GM12878 (cell line): ENCODE results near the gene GOLIM4. TPM values are rescaled to one million over a fixed set of nuclear protein-coding genes. Genes with fewer than 3 reads are reported as not detected.

Experiments used
- ATAC-seq: fragments of 200-7000 bp; cut with Tn5 transposase; 3 replicates; pipeline ENCODE4 v1.9.1; 2020; ENCODE audit warnings: mild to moderate bottlenecking, moderate library complexity
- BruUV-seq: library from RNA; stranded (reverse); fragments of 400-500 nt; replicated peaks from 2 replicates; lab custom pipeline; 2021; lab: Mats Ljungman, UMichigan
- CTCF ChIA-PET: fragments of 300-600 bp; sonication (Branson Sonifier 250); formaldehyde crosslinking; extraction: SDS; loops from one replicate; lab custom pipeline; 2021; ENCODE audit warnings: inconsistent platforms; lab: Yijun Ruan, JAX
- POLR2A ChIA-PET: fragments of 350-600 bp; formaldehyde crosslinking; extraction: SDS; loops from one replicate; lab custom pipeline; 2021; ENCODE audit warnings: inconsistent platforms; lab: Charles Lee
- RAD21 ChIA-PET: fragments of 300-600 bp; sonication (Branson Sonifier 250); formaldehyde crosslinking; loops from one replicate; lab custom pipeline; 2023; ENCODE audit warnings: antibody characterized with exemption; ENCODE audit not compliant: unreplicated experiment; lab: Charles Lee
- SMC1A ChIA-PET: fragments of 300-600 bp; sonication (Branson Sonifier 250); formaldehyde crosslinking; loops from one replicate; lab custom pipeline; 2023; ENCODE audit not compliant: unreplicated experiment, uncharacterized antibody; lab: Charles Lee
- DNase-seq: peaks from one replicate; pipeline ENCODE4 v3.0.0-alpha.2; 2011; ENCODE audit warnings: low read depth, low spot score
- FAIRE-seq: peaks from 3 replicates; lab custom pipeline; 2011; peaks lifted over from hg19 to GRCh38; lab: Jason Lieb, UNC
- H2AFZ ChIP-seq: 2 replicates; pipeline ENCODE4 v1.6.0; 2011; ENCODE audit warnings: low read depth, low read length, control low read depth; ENCODE audit not compliant: control insufficient read depth
- H3K27ac ChIP-seq: 2 replicates; pipeline ENCODE4 v1.5.1; 2011; ENCODE audit warnings: control low read depth; ENCODE audit not compliant: control insufficient read depth, insufficient read depth
- H3K27me3 ChIP-seq, 2 experiments: replicated peaks in 1 of 2; 2 replicates each; pipeline versions ENCODE4 v1.6.0 to v1.6.1; 2011; ENCODE audit warnings: low read length in 1 of 2; ENCODE audit not compliant: control insufficient read depth in 2 of 2, insufficient read depth in 2 of 2
- H3K36me3 ChIP-seq, 2 experiments: 2 replicates each; pipeline ENCODE4 v1.5.1; 2011; ENCODE audit warnings: low read length in 1 of 2; ENCODE audit not compliant: control insufficient read depth in 2 of 2, insufficient read depth in 2 of 2
- H3K4me1 ChIP-seq: 2 replicates; pipeline ENCODE4 v1.6.1; 2011; ENCODE audit warnings: mild to moderate bottlenecking, low read length, moderate library complexity, mixed read lengths; ENCODE audit not compliant: control insufficient read depth, insufficient read depth
- H3K4me2 ChIP-seq: 2 replicates; pipeline ENCODE4 v1.6.0; 2011; ENCODE audit warnings: control low read depth; ENCODE audit not compliant: control insufficient read depth, insufficient read depth
- H3K4me3 ChIP-seq: fragments of 200-600 bp; sonication (generic); 2 replicates; pipeline ENCODE4 v1.5.1; 2016
- H3K79me2 ChIP-seq: 2 replicates; pipeline ENCODE4 v1.6.0; 2011; ENCODE audit warnings: low read length; ENCODE audit not compliant: control insufficient read depth, insufficient read depth
- H3K9ac ChIP-seq: 2 replicates; pipeline ENCODE4 v1.8.0; 2011; ENCODE audit warnings: low read length, control low read depth, mixed read lengths; ENCODE audit not compliant: control insufficient read depth, insufficient read depth
- H3K9me3 ChIP-seq: replicated peaks from 3 replicates; pipeline ENCODE4 v1.5.1; 2011; ENCODE audit warnings: mild to moderate bottlenecking, low read length; ENCODE audit not compliant: control insufficient read depth, insufficient read depth
- H4K20me1 ChIP-seq: 2 replicates; pipeline ENCODE4 v1.6.0; 2011; ENCODE audit not compliant: control insufficient read depth, insufficient read depth
- CBX5 ChIP-seq: sonication (generic); IDR thresholded peaks from 2 replicates; pipeline ENCODE4 v1.6.1; 2016; ENCODE audit warnings: low read depth, moderate library complexity, mild to moderate bottlenecking, inconsistent platforms
- ETV6 ChIP-seq, 2 experiments: fragments of 450-650 bp in 1 of 2; IDR thresholded peaks in 1 of 2; conservative IDR thresholded peaks in 1 of 2; 2 replicates each; pipeline ENCODE4 v1.6.1; 2014; ENCODE audit warnings: antibody characterized with exemption in 1 of 2, borderline replicate concordance in 1 of 2, low read depth in 1 of 2, mild to moderate bottlenecking in 1 of 2, moderate library complexity in 1 of 2
- HDGF ChIP-seq: fragments of 450-650 bp; IDR thresholded peaks from 2 replicates; pipeline ENCODE4 v1.6.1; 2016; ENCODE audit warnings: antibody characterized with exemption
- IKZF2 ChIP-seq, 2 experiments: fragments of 450-650 bp; IDR thresholded peaks; 2 replicates each; pipeline ENCODE4 v1.6.1; 2017; ENCODE audit warnings: mild to moderate bottlenecking in 2 of 2, moderate library complexity in 2 of 2
- JUNB ChIP-seq: IDR thresholded peaks from 2 replicates; pipeline ENCODE4 v1.6.1; 2016; ENCODE audit warnings: antibody characterized with exemption, mild to moderate bottlenecking
- MEF2A ChIP-seq: IDR thresholded peaks from 2 replicates; pipeline ENCODE4 v1.6.1; 2011; ENCODE audit warnings: low read depth, mild to moderate bottlenecking, low read length, moderate library complexity; ENCODE audit not compliant: insufficient read depth
- MEF2B ChIP-seq: fragments of 450-650 bp; IDR thresholded peaks from 2 replicates; pipeline ENCODE4 v1.6.1; 2018; ENCODE audit warnings: mild to moderate bottlenecking, moderate library complexity; ENCODE audit not compliant: partially characterized antibody, poor library complexity, severe bottlenecking
- NFYA ChIP-seq: IDR thresholded peaks from 2 replicates; pipeline ENCODE4 v1.6.1; 2011; ENCODE audit warnings: low read depth, mild to moderate bottlenecking, low read length, improper control_type of control experiment, borderline replicate concordance
- NFYB ChIP-seq: IDR thresholded peaks from 2 replicates; pipeline ENCODE4 v1.6.1; 2011; ENCODE audit warnings: low read depth, mild to moderate bottlenecking, low read length, improper control_type of control experiment, moderate library complexity; ENCODE audit not compliant: insufficient read depth
- POLR2A ChIP-seq: IDR thresholded peaks from 2 replicates; pipeline ENCODE4 v1.6.1; 2011; ENCODE audit warnings: low read depth, mild to moderate bottlenecking, low read length
- POLR2AphosphoS2 ChIP-seq: IDR thresholded peaks from 2 replicates; pipeline ENCODE4 v1.6.1; 2011; ENCODE audit warnings: low read depth, mild to moderate bottlenecking, low read length, improper control_type of control experiment, moderate library complexity
- RAD51 ChIP-seq: fragments of 450-650 bp; IDR thresholded peaks from 2 replicates; pipeline ENCODE4 v1.6.1; 2016; ENCODE audit warnings: moderate library complexity, mild to moderate bottlenecking, inconsistent platforms
- RBBP5 ChIP-seq: fragments of 200-600 bp; sonication (generic); conservative IDR thresholded peaks from 2 replicates; pipeline ENCODE4 v1.6.1; 2016
- SMAD1 ChIP-seq: fragments of 450-650 bp; IDR thresholded peaks from 2 replicates; pipeline ENCODE4 v1.6.1; 2018; ENCODE audit warnings: mild to moderate bottlenecking, low read depth; ENCODE audit not compliant: partially characterized antibody
- SREBF1 ChIP-seq: IDR thresholded peaks from 2 replicates; pipeline ENCODE4 v1.6.1; 2012; ENCODE audit warnings: mild to moderate bottlenecking, low read length
- SREBF2 ChIP-seq: IDR thresholded peaks from 2 replicates; pipeline ENCODE4 v1.6.1; 2012; ENCODE audit warnings: mild to moderate bottlenecking, low read length
- TCF12 ChIP-seq: IDR thresholded peaks from 2 replicates; pipeline ENCODE4 v1.6.1; 2011; ENCODE audit warnings: low read depth, mild to moderate bottlenecking, low read length
- WRNIP1 ChIP-seq: IDR thresholded peaks from 2 replicates; pipeline ENCODE4 v1.6.1; 2011; ENCODE audit warnings: low read depth, low read length, improper control_type of control experiment, borderline replicate concordance
- ZZZ3 ChIP-seq: IDR thresholded peaks from 2 replicates; pipeline ENCODE4 v1.6.1; 2011; ENCODE audit warnings: low read depth; ENCODE audit not compliant: control insufficient read depth, insufficient read length
- WGBS: methylation state at CpG from one replicate; pipeline ENCODE4 v1.1.6; 2016; ENCODE audit warnings: low lambda C conversion rate; ENCODE audit not compliant: insufficient replicate concordance, insufficient coverage; ENCODE audit errors: missing lambda C conversion rate; 5-methylcytosine and 5-hydroxymethylcytosine counted together
- in situ Hi-C: fragments of 300-500 bp; cut with MboI; formaldehyde crosslinking; loops from 9 replicates; pipeline ENCODE4 v1.14.3; 2018; ENCODE audit warnings: mixed read lengths
- intact Hi-C: fragments of 100-400 bp; cut with micrococcal nuclease; formaldehyde crosslinking; loops from one replicate; pipeline ENCODE4 v1.14.2; 2022; ENCODE audit not compliant: unreplicated experiment
- polyA plus RNA-seq, 11 experiments: library from polyadenylated mRNA; depleted of rRNA in 4 of 11; unstranded in 6 of 11; stranded (reverse) in 5 of 11; fragments of >200 nt; fragmentation: Nextera tagmentation in 4 of 11; fragmentation: Illumina TruSeq in 1 of 11; extraction: Ambion mirVana in 4 of 11; extraction: Trizol in 1 of 11; gene quantifications; 1 replicate in 1 of 11; 2 replicates in 10 of 11; pipeline versions ENCODE4 v1.2.1 to v1.2.3, GENCODE V29; 2011 to 2016; ENCODE audit warnings: inconsistent platforms in 2 of 11, missing spikeins in 2 of 11, low read depth in 1 of 11
- total RNA-seq, 4 experiments: library from RNA; depleted of rRNA in 3 of 4; stranded (reverse); fragments of >200 nt in 3 of 4; fragmentation: Illumina TruSeq in 1 of 4; extraction: Trizol in 1 of 4; gene quantifications; 2 replicates each; pipeline versions ENCODE4 v1.2.1 to v1.2.3, GENCODE V29; 2013 to 2021
- TF ChIP-seq, protein P1 (sequence below): IDR thresholded peaks from 2 replicates; pipeline ENCODE4 v1.6.1; 2011; ENCODE audit warnings: borderline replicate concordance, low read depth, mild to moderate bottlenecking, moderate library complexity, low read length; ENCODE audit not compliant: insufficient read depth, poor library complexity, severe bottlenecking
- TF ChIP-seq, protein P2 (sequence below): IDR thresholded peaks from 2 replicates; pipeline ENCODE4 v1.6.1; 2012; ENCODE audit warnings: low read depth, low read length, improper control_type of control experiment

Gene GOLIM4
- total and polyA plus RNA-seq, 10 of the 15 experiments (the other 5 are each of a cell fraction or from before 2014, with no cell fraction given) = 11.1 to 32.4 (median 19.3) TPM

DNA sequence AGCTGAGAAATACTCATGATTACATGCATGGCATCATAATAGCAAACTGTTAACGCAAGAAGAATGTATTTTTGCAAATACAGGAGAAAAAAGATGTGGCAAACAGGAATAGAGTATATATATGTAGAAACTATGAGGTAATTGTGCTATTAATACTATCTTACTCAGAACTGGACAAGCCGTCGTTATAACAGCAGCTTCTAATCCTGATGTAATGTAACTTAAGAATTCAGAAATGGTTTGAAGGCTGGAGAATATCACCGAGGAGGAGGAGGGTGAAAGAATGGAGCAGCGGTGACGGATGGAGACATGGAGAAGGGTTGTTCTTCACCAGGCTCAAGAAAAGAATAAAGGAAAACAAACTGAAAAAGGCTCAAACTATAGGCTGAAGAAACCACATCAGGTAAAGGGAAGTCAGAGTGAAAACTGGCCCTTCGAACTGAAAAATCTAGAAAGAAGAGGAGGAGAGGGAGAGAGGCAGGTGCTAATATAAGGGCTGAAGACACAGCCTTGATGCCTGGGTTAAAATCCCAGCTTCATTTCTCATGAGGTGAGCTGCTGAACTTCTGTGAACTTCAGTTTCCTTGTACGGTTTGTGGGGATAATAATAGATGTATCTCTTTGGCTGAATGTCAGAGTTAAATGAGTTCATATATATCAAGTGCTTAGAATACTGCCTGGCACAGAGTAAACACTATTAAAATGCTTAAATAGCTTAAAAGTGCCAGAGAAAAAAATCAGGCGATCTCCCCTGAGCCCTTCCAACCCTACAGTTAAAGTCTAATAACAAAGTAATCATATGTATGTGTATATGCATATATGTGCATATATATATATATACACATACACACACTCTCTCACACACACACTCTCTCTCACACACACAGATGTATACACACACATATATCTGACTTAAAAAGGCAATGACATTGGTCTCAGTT, 43.9 kb downstream of the GOLIM4 start:
- POLR2A ChIA-PET = interaction anchor here (0.5 to 2.0 kb wide), 4 partner anchors 29 to 44 kb away, joined by 3 to 7 read pairs (median 3); partner anchors contain the start of gene GOLIM4
- Histone ChIP-seq H3K9me3 (peaks cover 4% of the 10 kb centered on the region; the same call in 2 of the 3 replicates), H3K27ac (peak overlapping the region; percentile 56), H4K20me1 (no peaks in the 10 kb centered on the region), H3K36me3 (no peaks in the 10 kb centered on the region; a peak in 1 of 4 replicates), H3K4me1 (peaks cover 12% of the 10 kb centered on the region), H2AFZ (no peak overlapping the region; the same call in 1 of the 2 replicates), H3K4me3 (peak overlapping the region; percentile 19; the same call in 1 of the 2 replicates), H3K4me2 (peak overlapping the region; percentile 75), H3K79me2 (peaks cover 16% of the 10 kb centered on the region), H3K9ac (peak overlapping the region; percentile 21; the same call in 1 of the 2 replicates), H3K27me3 (no peaks in the 10 kb centered on the region)
- CTCF ChIA-PET = interaction anchor here (0.7 to 12.6 kb wide), 17 partner anchors 10 to 115 kb away, joined by 3 to 318 read pairs (median 5); partner anchors contain the start of gene GOLIM4
- 14% methylated on average over 9 of the region's 9 CpGs for WGBS
- FAIRE-seq (no peak), ATAC-seq (peak; percentile 79), DNase-seq (peak; percentile 12)
- intact Hi-C loops (loop anchor here (1.0 to 10.0 kb wide), 2 partner anchors 44 to 357 kb away; partner anchors contain the start of gene GOLIM4), in situ Hi-C loops (no loop called here)
- RAD21 ChIA-PET = interaction anchor here (1.1 to 4.1 kb wide), 9 partner anchors 10 to 160 kb away, joined by 3 to 28 read pairs (median 5); partner anchors contain the start of gene GOLIM4
- SMC1A ChIA-PET = interaction anchor here (1.1 to 10.3 kb wide), 13 partner anchors 10 to 114 kb away, joined by 3 to 186 read pairs (median 13); no protein-coding TSS in a partner anchor
- no TSS peak for BruUV-seq
- peak; percentile 68 for TF ChIP-seq MEF2B
- peak; percentile 98 for TF ChIP-seq JUNB
- no peak for TF ChIP-seq HDGF
- TF ChIP-seq, protein P1, sequence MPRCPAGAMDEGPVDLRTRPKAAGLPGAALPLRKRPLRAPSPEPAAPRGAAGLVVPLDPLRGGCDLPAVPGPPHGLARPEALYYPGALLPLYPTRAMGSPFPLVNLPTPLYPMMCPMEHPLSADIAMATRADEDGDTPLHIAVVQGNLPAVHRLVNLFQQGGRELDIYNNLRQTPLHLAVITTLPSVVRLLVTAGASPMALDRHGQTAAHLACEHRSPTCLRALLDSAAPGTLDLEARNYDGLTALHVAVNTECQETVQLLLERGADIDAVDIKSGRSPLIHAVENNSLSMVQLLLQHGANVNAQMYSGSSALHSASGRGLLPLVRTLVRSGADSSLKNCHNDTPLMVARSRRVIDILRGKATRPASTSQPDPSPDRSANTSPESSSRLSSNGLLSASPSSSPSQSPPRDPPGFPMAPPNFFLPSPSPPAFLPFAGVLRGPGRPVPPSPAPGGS = peak; percentile 54
- no peak for TF ChIP-seq NFYB
- no peak for TF ChIP-seq WRNIP1
- no peak for TF ChIP-seq RAD51
- no peak for TF ChIP-seq NFYA
- peak; percentile 97 for TF ChIP-seq MEF2A
- no peak for TF ChIP-seq POLR2A
- no peak for TF ChIP-seq SREBF2
- peak in 1 of 2 experiments; percentile 42; a peak in 1 of 4 replicates for TF ChIP-seq ETV6 (conservative IDR thresholded peaks at IDR 0.05 in 1 of 2, IDR thresholded peaks at IDR 0.05 in 1 of 2; ENCODE audit: borderline replicate concordance in 1 of 2, low read depth in 1 of 2)
- no peak for TF ChIP-seq TCF12
- no peak for TF ChIP-seq SMAD1
- no peak for TF ChIP-seq SREBF1
- no peak for TF ChIP-seq POLR2AphosphoS2
- TF ChIP-seq ZZZ3 = no peak
- TF ChIP-seq RBBP5 = no peak
- peak; percentile 65 for TF ChIP-seq IKZF2 (IDR thresholded peaks at IDR 0.05)
- peak; percentile 32; the same call in 1 of the 2 replicates for TF ChIP-seq CBX5
- TF ChIP-seq, protein P2, sequence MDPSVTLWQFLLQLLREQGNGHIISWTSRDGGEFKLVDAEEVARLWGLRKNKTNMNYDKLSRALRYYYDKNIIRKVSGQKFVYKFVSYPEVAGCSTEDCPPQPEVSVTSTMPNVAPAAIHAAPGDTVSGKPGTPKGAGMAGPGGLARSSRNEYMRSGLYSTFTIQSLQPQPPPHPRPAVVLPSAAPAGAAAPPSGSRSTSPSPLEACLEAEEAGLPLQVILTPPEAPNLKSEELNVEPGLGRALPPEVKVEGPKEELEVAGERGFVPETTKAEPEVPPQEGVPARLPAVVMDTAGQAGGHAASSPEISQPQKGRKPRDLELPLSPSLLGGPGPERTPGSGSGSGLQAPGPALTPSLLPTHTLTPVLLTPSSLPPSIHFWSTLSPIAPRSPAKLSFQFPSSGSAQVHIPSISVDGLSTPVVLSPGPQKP = no peak
